K562 (cell line): ENCODE measurements around the gene TINCR. TPM values are rescaled to one million over a fixed set of nuclear protein-coding genes. Genes with fewer than 3 reads are reported as not detected.
A peak's percentile ranks its signal among the peaks of the same experiment; 100 is the strongest.

Source experiments
- ATAC-seq: fragments of 200-7000 bp; cut with Tn5 transposase; 3 replicates; pipeline ENCODE4 v1.9.1; 2020; ENCODE audit warnings: moderate library complexity
- BruUV-seq: library from RNA; stranded (reverse); fragments of 400-500 nt; replicated peaks from 2 replicates; lab custom pipeline; 2021; lab: Mats Ljungman, UMichigan
- CTCF ChIA-PET: fragments of 300-600 bp; formaldehyde crosslinking; extraction: SDS; loops from one replicate; lab custom pipeline; 2021; ENCODE audit warnings: low intra/inter-chr PET ratio; lab: Yijun Ruan, JAX
- POLR2A ChIA-PET: fragments of 300-600, 350-650 bp; sonication (Branson Sonifier 250); formaldehyde crosslinking; extraction: SDS; loops from one replicate; lab custom pipeline; 2021; ENCODE audit warnings: antibody characterized with exemption, inconsistent platforms; lab: Yijun Ruan, JAX
- DNase-seq, 4 experiments: peaks; one replicate each; pipeline versions ENCODE4 v3.0.0 to v3.0.0-alpha.2; 2011 to 2018; ENCODE audit warnings: low spot score in 3 of 4, mixed read lengths in 3 of 4; ENCODE audit errors: extremely low read depth in 1 of 4
- FAIRE-seq: peaks from 2 replicates; lab custom pipeline; 2011; peaks lifted over from hg19 to GRCh38; lab: Jason Lieb, UNC
- H2AFZ ChIP-seq: 2 replicates; pipeline ENCODE4 v1.6.0; 2011; ENCODE audit warnings: low read depth, low read length, control low read depth, inconsistent platforms
- H3K27ac ChIP-seq: fragments of 200-600 bp; 3 replicates; pipeline ENCODE4 v1.8.0; 2011; ENCODE audit warnings: low read depth, mild to moderate bottlenecking, control low read depth, inconsistent platforms, low read length, moderate library complexity, mixed read lengths; ENCODE audit errors: extremely low read depth
- H3K27me3 ChIP-seq, 2 experiments: fragments of 300-600 bp in 1 of 2; 2 replicates in 1 of 2; 3 replicates in 1 of 2; pipeline versions ENCODE4 v1.6.0 to v1.8.0; 2011; ENCODE audit warnings: inconsistent platforms in 2 of 2, low read length in 2 of 2, mild to moderate bottlenecking in 1 of 2, mixed read lengths in 1 of 2, moderate library complexity in 1 of 2; ENCODE audit not compliant: control insufficient read depth in 2 of 2, insufficient read depth in 2 of 2
- H3K36me3 ChIP-seq: fragments of 300-600 bp; 3 replicates; pipeline ENCODE4 v1.8.0; 2011; ENCODE audit warnings: mild to moderate bottlenecking, low read length, inconsistent platforms; ENCODE audit not compliant: control insufficient read depth, insufficient read depth
- H3K4me1 ChIP-seq, 2 experiments: fragments of 200-600 bp in 1 of 2; replicated peaks in 1 of 2; 2 replicates in 1 of 2; 3 replicates in 1 of 2; pipeline versions ENCODE4 v1.5.1 to v1.8.0; 2011; ENCODE audit warnings: inconsistent platforms in 2 of 2, low read length in 2 of 2, mild to moderate bottlenecking in 1 of 2, mixed read lengths in 1 of 2, moderate library complexity in 1 of 2; ENCODE audit not compliant: control insufficient read depth in 2 of 2, insufficient read depth in 2 of 2
- H3K4me2 ChIP-seq: 2 replicates; pipeline ENCODE4 v1.6.1; 2011; ENCODE audit warnings: low read length, control low read depth, inconsistent platforms, mixed read lengths; ENCODE audit not compliant: insufficient read depth
- H3K4me3 ChIP-seq: fragments of 200-600 bp; sonication (generic), shearing (Covaris generic); 2 replicates; pipeline ENCODE4 v1.5.1; 2016; ENCODE audit warnings: control low read depth, inconsistent platforms
- H3K79me2 ChIP-seq: fragments of 200-600 bp; 3 replicates; pipeline ENCODE4 v1.8.0; 2011; ENCODE audit warnings: low read length, inconsistent platforms; ENCODE audit not compliant: control insufficient read depth, insufficient read depth
- H3K9ac ChIP-seq, 2 experiments: 2 replicates each; pipeline versions ENCODE4 v1.6.0 to v1.6.1; 2011; ENCODE audit warnings: low read depth in 2 of 2, low read length in 2 of 2, control low read depth in 1 of 2, inconsistent platforms in 1 of 2, mild to moderate bottlenecking in 1 of 2, mixed read lengths in 1 of 2; ENCODE audit not compliant: insufficient read depth in 1 of 2
- H3K9me1 ChIP-seq: one replicate; pipeline ENCODE4 v1.6.0; 2011; ENCODE audit warnings: inconsistent platforms, mild to moderate bottlenecking, low read length, moderate library complexity; ENCODE audit not compliant: control insufficient read depth, insufficient read depth
- H3K9me3 ChIP-seq: replicated peaks from 2 replicates; pipeline ENCODE4 v1.5.1; 2011; ENCODE audit warnings: low read depth, low read length, inconsistent platforms; ENCODE audit not compliant: control insufficient read depth, insufficient read depth
- H4K20me1 ChIP-seq: replicated peaks from 2 replicates; pipeline ENCODE4 v1.6.1; 2011; ENCODE audit warnings: low read length, inconsistent platforms, mixed read lengths; ENCODE audit not compliant: control insufficient read depth, insufficient read depth
- ATF1 ChIP-seq, 2 experiments: fragments of 450-650 bp in 1 of 2; IDR thresholded peaks; 2 replicates each; pipeline ENCODE4 v1.6.1; 2016; ENCODE audit warnings: missing compliant biosample characterization in 1 of 2, missing genetic modification characterization in 1 of 2
- ATF7 ChIP-seq: fragments of 450-650 bp; IDR thresholded peaks from 2 replicates; pipeline ENCODE4 v1.7.1; 2014; ENCODE audit warnings: mild to moderate bottlenecking, moderate library complexity
- BCOR ChIP-seq: fragments of 450-650 bp; IDR thresholded peaks from 2 replicates; pipeline ENCODE4 v1.6.1; 2016
- CEBPB ChIP-seq: fragments of 450-650 bp; IDR thresholded peaks from 2 replicates; pipeline ENCODE4 v1.6.1; 2016; ENCODE audit warnings: missing genetic modification characterization, missing compliant biosample characterization
- CREM ChIP-seq: IDR thresholded peaks from 2 replicates; pipeline ENCODE4 v1.6.1; 2014; ENCODE audit warnings: antibody characterized with exemption, low read depth
- EP400 ChIP-seq: fragments of 450-650 bp; IDR thresholded peaks from 2 replicates; pipeline ENCODE4 v1.6.1; 2017; ENCODE audit warnings: antibody characterized with exemption, mild to moderate bottlenecking, moderate library complexity
- MTA1 ChIP-seq: fragments of 450-650 bp; IDR thresholded peaks from 2 replicates; pipeline ENCODE4 v1.6.1; 2017; ENCODE audit warnings: borderline replicate concordance
- MYC ChIP-seq, 2 experiments: fragments of 250-450 bp in 1 of 2; sonication (Bioruptor Pico) in 1 of 2; IDR thresholded peaks; 2 replicates each; pipeline versions ENCODE4 v1.5.1 to v1.6.1; 2012 to 2021; ENCODE audit warnings: low read depth in 2 of 2, borderline replicate concordance in 1 of 2, improper control_type of control experiment in 1 of 2, low read length in 1 of 2, mild to moderate bottlenecking in 1 of 2, moderate library complexity in 1 of 2
- RBM25 ChIP-seq: fragments of 200-400 bp; formaldehyde crosslinking; IDR thresholded peaks from 2 replicates; pipeline ENCODE4 v1.6.1; 2018; ENCODE audit warnings: low read length, low read depth, moderate library complexity; ENCODE audit not compliant: severe bottlenecking
- RNF2 ChIP-seq: sonication (generic); IDR thresholded peaks from 2 replicates; pipeline ENCODE4 v1.6.1; 2016
- ZNF121 ChIP-seq: sonication (generic); formaldehyde crosslinking; conservative IDR thresholded peaks from 2 replicates; pipeline ENCODE4 v1.8.0; 2022; ENCODE audit warnings: missing genetic modification reagents
- WGBS: fragments of 100-300 bp; shearing (Covaris generic); methylation state at CpG from one replicate; pipeline ENCODE4 v1.1.6; 2016; ENCODE audit warnings: low coverage, mixed read lengths; ENCODE audit not compliant: insufficient coverage; ENCODE audit errors: missing lambda C conversion rate; 5-methylcytosine and 5-hydroxymethylcytosine counted together
- in situ Hi-C: fragments of 300-500 bp; cut with MboI; formaldehyde crosslinking; loops from 4 replicates; pipeline ENCODE4 v1.15.0; 2018; ENCODE audit warnings: inconsistent platforms, mixed read lengths
- intact Hi-C: fragments of 100-400 bp; cut with micrococcal nuclease; formaldehyde crosslinking; loops from 2 replicates; pipeline ENCODE4 v1.14.2; 2022
- polyA plus RNA-seq, 8 experiments: library from polyadenylated mRNA; depleted of rRNA in 4 of 8; stranded (reverse) in 5 of 8; unstranded in 3 of 8; fragments of >200 nt; fragmentation: Nextera tagmentation in 2 of 8; fragmentation: Illumina TruSeq in 1 of 8; extraction: Ambion mirVana in 2 of 8; extraction: Trizol in 1 of 8; gene quantifications; 2 replicates each; pipeline versions ENCODE4 v1.2.1 to v1.2.3, GENCODE V29; 2011 to 2014; ENCODE audit warnings: inconsistent platforms in 1 of 8, missing spikeins in 1 of 8
- total RNA-seq, 7 experiments: library from RNA; depleted of rRNA in 6 of 7; stranded (reverse); fragments of >200 nt in 6 of 7; fragmentation: Illumina TruSeq in 2 of 7; extraction: Trizol in 2 of 7; gene quantifications; 2 replicates each; pipeline versions ENCODE4 v1.2.1 to v1.2.3, GENCODE V29; 2011 to 2021; ENCODE audit warnings: low replicate concordance in 1 of 7
- TF ChIP-seq, protein P1 (sequence below), 2 experiments: fragments of 450-650 bp in 1 of 2; sonication (generic) in 1 of 2; formaldehyde crosslinking in 1 of 2; IDR thresholded peaks in 1 of 2; conservative IDR thresholded peaks in 1 of 2; 2 replicates each; pipeline versions ENCODE4 v1.6.1 to v1.8.1; 2016 to 2023; ENCODE audit warnings: mild to moderate bottlenecking in 2 of 2, moderate library complexity in 2 of 2, inconsistent platforms in 1 of 2, missing genetic modification reagents in 1 of 2

The TINCR gene
- total and polyA plus RNA-seq, 9 of the 15 experiments (the other 6 are each of a cell fraction or from before 2014, with no cell fraction given): 0.03 to 0.24 (median 0.09) TPM; not detected in 1

- intact Hi-C loops (no loop called here), in situ Hi-C loops (no loop called here)
- WGBS: 2% methylated on average over 6 of the region's 6 CpGs
- Histone ChIP-seq H3K4me1 (no peaks in the 10 kb centered on the region), H3K4me3 (no peak overlapping the region), H3K4me2 (no peak overlapping the region), H4K20me1 (no peaks in the 10 kb centered on the region), H3K9ac (no peak overlapping the region), H2AFZ (no peak overlapping the region), H3K27ac (no peak overlapping the region), H3K79me2 (no peaks in the 10 kb centered on the region), H3K27me3 (peaks cover 12 to 50% of the 10 kb centered on the region in 2 experiments; a peak in 3 of 5 replicates), H3K9me1 (no peaks in the 10 kb centered on the region), H3K9me3 (no peaks in the 10 kb centered on the region), H3K36me3 (no peaks in the 10 kb centered on the region)
- DNase-seq (no peak), ATAC-seq (no peak), FAIRE-seq (no peak)
- TF ChIP-seq, protein P1, sequence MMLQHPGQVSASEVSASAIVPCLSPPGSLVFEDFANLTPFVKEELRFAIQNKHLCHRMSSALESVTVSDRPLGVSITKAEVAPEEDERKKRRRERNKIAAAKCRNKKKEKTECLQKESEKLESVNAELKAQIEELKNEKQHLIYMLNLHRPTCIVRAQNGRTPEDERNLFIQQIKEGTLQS (IDR thresholded peaks at IDR 0.05): peak; percentile 34; the same call in 1 of the 2 replicates
- TF ChIP-seq, protein P1 (CRISPR knock-in tag; conservative IDR thresholded peaks at IDR 0.05): no peak
- TF ChIP-seq BCOR (peak; percentile 16; the same call in 1 of the 2 replicates), RNF2 (no peak), ATF7 (peak; percentile 18; the same call in 1 of the 2 replicates), MYC (IDR thresholded peaks at IDR 0.05; ENCODE audit: low read depth, low read length) (no peak), MYC (CRISPR knock-in tag; IDR thresholded peaks at IDR 0.05; ENCODE audit: borderline replicate concordance, low read depth) (no peak), RBM25 (peak; percentile 15), ATF1 (CRISPR knock-in tag; IDR thresholded peaks at IDR 0.05) (no peak), ATF1 (tag; IDR thresholded peaks at IDR 0.05) (peak; percentile 37; the same call in 1 of the 2 replicates), MTA1 (no peak), ZNF121 (CRISPR knock-in tag) (peak; percentile 91), CEBPB (tag) (peak; percentile 25; the same call in 1 of the 2 replicates), CREM (no peak), EP400 (no peak)
- no TSS peak for BruUV-seq
- ChIA-PET POLR2A (interaction anchor here (0.9 to 2.2 kb wide), 2 partner anchors 12 to 15 kb away, joined by 4 to 7 read pairs; no protein-coding TSS in a partner anchor), CTCF (no interaction called here)
Observed at GRCh38 chr19:5526691-5527090, 41.1 kb downstream of the TINCR start.
